Activated CD4-positive, alpha-beta memory T cell treated with anti-CD3 and anti-CD28 coated beads, Interleukin-2, amount 10 ng/mL, durations not matched to agents 7 days and 5 days (primary cell): ENCODE data around the gene USP48. TPM values are rescaled to one million over a fixed set of nuclear protein-coding genes. Genes with fewer than 3 reads are reported as not detected.

Experiments used
- CTCF ChIA-PET: fragments of 350-600 bp; sonication (Branson Sonifier 250); formaldehyde crosslinking; loops from one replicate; lab custom pipeline; 2021; ENCODE audit warnings: antibody characterized with exemption, inconsistent platforms; lab: Charles Lee
- POLR2A ChIA-PET: fragments of 350-600 bp; sonication (Branson Sonifier 250); formaldehyde crosslinking; loops from one replicate; lab custom pipeline; 2021; ENCODE audit warnings: antibody characterized with exemption; lab: Charles Lee
- DNase-seq: peaks from one replicate; pipeline ENCODE4 v3.0.0-alpha.2; 2020
- H3K27ac Mint-ChIP-seq: one replicate; pipeline ENCODE4 v1.8.0; 2021; ENCODE audit warnings: mild to moderate bottlenecking, mixed read lengths
- H3K27me3 Mint-ChIP-seq: one replicate; pipeline ENCODE4 v1.8.0; 2021; ENCODE audit warnings: mixed read lengths
- H3K36me3 Mint-ChIP-seq: one replicate; pipeline ENCODE4 v1.8.0; 2021; ENCODE audit warnings: low read depth, mixed read lengths
- H3K4me1 Mint-ChIP-seq: one replicate; pipeline ENCODE4 v1.8.0; 2021; ENCODE audit warnings: mixed read lengths
- H3K4me3 Mint-ChIP-seq: one replicate; pipeline ENCODE4 v1.8.0; 2021; ENCODE audit warnings: mild to moderate bottlenecking, mixed read lengths
- H3K9me3 Mint-ChIP-seq: one replicate; pipeline ENCODE4 v1.8.0; 2021; ENCODE audit warnings: mixed read lengths
- total RNA-seq, 2 experiments: library from RNA; stranded (reverse); gene quantifications; one replicate each; pipeline ENCODE4 v1.2.3, GENCODE V29; 2021

USP48 gene
- total RNA-seq, 2 experiments from 2014 or later: 80.1 to 81.8 TPM

DNA sequence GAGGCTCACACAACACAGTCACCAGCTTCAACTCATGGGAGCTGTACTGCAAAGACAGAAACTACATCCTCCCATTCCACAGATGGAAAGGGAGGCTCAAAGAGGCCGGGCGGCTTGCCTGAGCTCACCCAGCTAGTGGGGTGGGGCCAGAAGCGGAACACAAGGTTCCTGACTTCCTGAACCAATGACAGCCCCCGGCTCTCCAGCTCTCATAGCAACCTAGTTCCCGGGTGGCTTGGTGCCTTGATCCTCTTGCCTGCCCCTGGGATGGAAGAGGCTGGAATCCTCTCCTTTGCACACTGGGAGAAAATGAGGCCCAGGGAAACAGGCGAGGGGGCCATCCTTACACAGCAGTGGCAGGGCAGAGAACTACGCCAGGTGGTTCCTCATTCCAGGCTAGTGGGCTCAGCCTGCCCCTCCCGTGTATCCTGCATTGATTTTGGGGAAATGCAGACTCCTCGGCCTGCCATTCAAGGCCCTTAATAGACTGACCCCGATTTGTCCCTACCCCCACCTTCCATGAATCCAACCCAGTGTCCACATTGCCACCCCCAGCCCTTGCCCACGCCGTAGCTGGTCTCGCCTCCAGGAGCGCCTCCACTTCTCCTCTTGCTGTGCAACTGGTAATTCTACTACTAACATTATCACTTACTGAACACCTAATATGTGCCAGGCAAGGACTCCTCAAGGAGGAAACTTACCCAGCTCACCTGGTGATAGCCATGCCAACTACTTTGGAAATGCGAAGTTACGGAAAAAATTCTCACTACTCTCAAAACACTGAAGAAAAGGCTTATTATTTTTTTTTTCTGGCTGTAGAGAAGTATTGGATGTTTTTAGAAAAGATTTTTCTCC is 118.8 kb downstream of the USP48 start:
- no peak overlapping the region for H3K4me3 Mint-ChIP-seq
- no peaks in the 10 kb centered on the region for H3K9me3 Mint-ChIP-seq
- no peak for DNase-seq
- H3K27ac Mint-ChIP-seq: no peak overlapping the region
- H3K36me3 Mint-ChIP-seq: no peaks in the 10 kb centered on the region
- POLR2A ChIA-PET: no interaction called here
- peaks cover 9% of the 10 kb centered on the region for H3K4me1 Mint-ChIP-seq
- H3K27me3 Mint-ChIP-seq: peaks cover 39% of the 10 kb centered on the region
- CTCF ChIA-PET: no interaction called here

GRCh38 chr1:21663248-21663950 is 119.5 kb downstream of the USP48 start:
- no peaks in the 10 kb centered on the region for H3K36me3 Mint-ChIP-seq
- H3K9me3 Mint-ChIP-seq: no peaks in the 10 kb centered on the region
- CTCF ChIA-PET: interaction anchor here (0.7 kb wide), 1 partner anchor 91 kb away, joined by 3 read pairs; no protein-coding TSS in a partner anchor
- H3K4me3 Mint-ChIP-seq: no peak overlapping the region
- H3K27me3 Mint-ChIP-seq: peaks cover 37% of the 10 kb centered on the region
- no peak for DNase-seq
- H3K4me1 Mint-ChIP-seq: peaks cover 9% of the 10 kb centered on the region
- POLR2A ChIA-PET: no interaction called here
- no peak overlapping the region for H3K27ac Mint-ChIP-seq

GRCh38 chr1:21662426-21663247 is 120.3 kb downstream of the USP48 start:
- Mint-ChIP-seq H3K27me3 (peaks cover 29% of the 10 kb centered on the region), H3K27ac (no peak overlapping the region), H3K36me3 (no peaks in the 10 kb centered on the region), H3K9me3 (no peaks in the 10 kb centered on the region), H3K4me3 (no peak overlapping the region), H3K4me1 (peaks cover 9% of the 10 kb centered on the region)
- POLR2A ChIA-PET: no interaction called here
- DNase-seq: no peak
- CTCF ChIA-PET: interaction anchor here (0.7 kb wide), 1 partner anchor 90 kb away, joined by 3 read pairs; no protein-coding TSS in a partner anchor

DNA sequence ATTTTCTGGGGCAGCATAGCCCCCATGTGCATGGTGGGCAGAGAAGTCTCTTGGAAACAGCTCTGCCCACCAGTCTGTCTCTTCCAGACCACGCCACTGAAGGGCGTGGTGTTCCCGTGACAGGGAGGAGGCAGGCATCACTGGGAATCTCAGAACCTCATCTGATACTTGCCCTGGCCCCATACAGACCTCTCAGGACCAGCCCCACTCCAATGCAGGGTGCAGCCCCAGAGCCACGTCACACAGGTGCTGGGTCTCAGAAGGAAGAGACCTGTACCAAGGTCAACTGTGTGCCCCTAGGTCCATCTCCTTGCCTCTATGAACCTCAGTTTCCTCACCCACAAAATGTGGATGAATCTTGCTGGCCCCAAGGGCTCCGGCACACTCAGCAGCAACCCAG is 121.1 kb downstream of the USP48 start:
- Mint-ChIP-seq H3K27me3 (peaks cover 25% of the 10 kb centered on the region), H3K4me3 (no peak overlapping the region), H3K36me3 (no peaks in the 10 kb centered on the region), H3K27ac (no peak overlapping the region), H3K9me3 (no peaks in the 10 kb centered on the region), H3K4me1 (peaks cover 9% of the 10 kb centered on the region)
- ChIA-PET POLR2A (no interaction called here), CTCF (no interaction called here)
- DNase-seq: no peak

GRCh38 chr1:21659924-21660326 is 123.0 kb downstream of the USP48 start:
- Mint-ChIP-seq H3K27ac (no peak overlapping the region), H3K27me3 (peaks cover 22% of the 10 kb centered on the region), H3K36me3 (no peaks in the 10 kb centered on the region), H3K4me1 (peaks cover 7% of the 10 kb centered on the region), H3K4me3 (no peak overlapping the region), H3K9me3 (no peaks in the 10 kb centered on the region)
- ChIA-PET POLR2A (no interaction called here), CTCF (interaction anchor here (0.5 to 1.5 kb wide), 5 partner anchors 12 to 111 kb away, joined by 3 read pairs; no protein-coding TSS in a partner anchor)
- no peak for DNase-seq

- Mint-ChIP-seq H3K9me3 (no peaks in the 10 kb centered on the region), H3K36me3 (no peaks in the 10 kb centered on the region), H3K4me3 (peak overlapping the region; percentile 32), H3K4me1 (peaks cover 5% of the 10 kb centered on the region), H3K27ac (no peak overlapping the region), H3K27me3 (peaks cover 22% of the 10 kb centered on the region)
- DNase-seq: peak; percentile 83
- POLR2A ChIA-PET: no interaction called here
- CTCF ChIA-PET: interaction anchor here (0.5 to 1.5 kb wide), 8 partner anchors 13 to 558 kb away, joined by 3 read pairs; no protein-coding TSS in a partner anchor
Measured at GRCh38 chr1:21659099-21659923, 123.6 kb downstream of the USP48 start.

DNA sequence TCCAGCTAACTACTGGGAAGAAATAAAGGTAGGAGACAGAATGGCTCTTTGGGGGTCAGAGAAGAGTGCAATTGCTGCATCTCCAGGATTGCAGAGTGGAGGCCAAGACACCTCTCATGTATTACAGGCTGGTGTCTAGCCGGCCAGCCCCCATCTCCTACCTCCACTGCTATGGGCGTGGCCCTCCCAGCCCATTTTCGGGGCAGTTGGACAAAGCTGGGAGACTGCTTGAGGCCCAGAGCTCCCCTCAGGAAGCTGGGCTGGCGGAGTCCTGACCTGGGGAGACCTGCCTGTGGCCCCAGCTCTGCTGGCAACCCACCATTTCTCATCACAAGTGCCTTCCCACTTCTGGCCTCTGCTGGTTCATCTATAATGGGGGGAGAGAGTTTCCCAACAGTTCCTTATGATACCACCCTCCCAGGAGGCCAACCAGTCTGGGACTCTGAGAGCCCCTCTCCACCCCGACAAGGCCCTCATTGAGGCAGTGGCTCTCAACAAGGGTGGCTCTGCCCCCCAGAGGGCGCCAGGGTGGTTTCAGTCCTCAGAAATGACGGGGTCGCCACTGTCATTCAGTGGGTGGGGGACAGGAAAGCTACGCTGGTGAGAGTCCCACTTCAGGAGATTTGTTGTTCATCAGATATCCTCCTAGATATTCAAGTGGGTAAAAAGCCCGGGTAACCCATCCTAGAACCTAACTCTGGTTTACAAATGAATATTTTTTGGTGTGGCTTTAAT is 125.3 kb downstream of the USP48 start:
- Mint-ChIP-seq H3K27me3 (peaks cover 29% of the 10 kb centered on the region), H3K9me3 (no peaks in the 10 kb centered on the region), H3K27ac (no peak overlapping the region), H3K4me3 (no peak overlapping the region), H3K4me1 (peaks cover 7% of the 10 kb centered on the region), H3K36me3 (no peaks in the 10 kb centered on the region)
- CTCF ChIA-PET: interaction anchor here (0.6 to 1.3 kb wide), 2 partner anchors 10 to 613 kb away, joined by 3 read pairs; no protein-coding TSS in a partner anchor
- POLR2A ChIA-PET: no interaction called here
- no peak for DNase-seq

GRCh38 chr1:21655748-21656147 is 127.2 kb downstream of the USP48 start:
- Mint-ChIP-seq H3K4me3 (no peak overlapping the region), H3K4me1 (peaks cover 20% of the 10 kb centered on the region), H3K9me3 (no peaks in the 10 kb centered on the region), H3K27me3 (peaks cover 34% of the 10 kb centered on the region), H3K27ac (no peak overlapping the region), H3K36me3 (no peaks in the 10 kb centered on the region)
- ChIA-PET POLR2A (no interaction called here), CTCF (no interaction called here)
- DNase-seq: no peak

GRCh38 chr1:21655259-21655658 is 127.7 kb downstream of the USP48 start:
- H3K4me1 Mint-ChIP-seq: peaks cover 21% of the 10 kb centered on the region
- ChIA-PET POLR2A (no interaction called here), CTCF (no interaction called here)
- H3K9me3 Mint-ChIP-seq: no peaks in the 10 kb centered on the region
- H3K27me3 Mint-ChIP-seq: peaks cover 30% of the 10 kb centered on the region
- DNase-seq: no peak
- H3K36me3 Mint-ChIP-seq: no peaks in the 10 kb centered on the region
- no peak overlapping the region for H3K27ac Mint-ChIP-seq
- no peak overlapping the region for H3K4me3 Mint-ChIP-seq

DNA sequence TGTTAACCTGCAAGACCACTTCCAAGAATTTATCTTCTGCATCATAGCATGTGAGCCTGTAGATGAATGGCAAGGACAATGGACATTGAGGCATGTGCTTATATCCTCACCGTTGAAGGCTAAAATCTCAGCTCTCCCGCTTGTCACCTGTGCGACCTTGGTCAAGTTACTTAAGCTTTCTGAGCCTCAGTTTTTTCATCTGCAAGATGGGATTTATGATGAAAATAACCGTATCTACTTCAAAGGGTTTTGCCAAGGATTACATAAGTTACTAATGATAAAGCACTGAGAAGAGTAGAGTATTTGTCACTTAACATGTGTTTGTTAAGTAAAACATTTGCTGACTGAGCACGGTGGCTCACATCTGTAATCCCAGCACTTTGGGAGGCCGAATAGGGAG is 128.7 kb downstream of the USP48 start:
- H3K4me1 Mint-ChIP-seq: peaks cover 15% of the 10 kb centered on the region
- no peaks in the 10 kb centered on the region for H3K36me3 Mint-ChIP-seq
- no peak overlapping the region for H3K4me3 Mint-ChIP-seq
- peaks cover 28% of the 10 kb centered on the region for H3K27me3 Mint-ChIP-seq
- CTCF ChIA-PET: no interaction called here
- H3K9me3 Mint-ChIP-seq: no peaks in the 10 kb centered on the region
- no peak overlapping the region for H3K27ac Mint-ChIP-seq
- POLR2A ChIA-PET: no interaction called here
- no peak for DNase-seq

DNA sequence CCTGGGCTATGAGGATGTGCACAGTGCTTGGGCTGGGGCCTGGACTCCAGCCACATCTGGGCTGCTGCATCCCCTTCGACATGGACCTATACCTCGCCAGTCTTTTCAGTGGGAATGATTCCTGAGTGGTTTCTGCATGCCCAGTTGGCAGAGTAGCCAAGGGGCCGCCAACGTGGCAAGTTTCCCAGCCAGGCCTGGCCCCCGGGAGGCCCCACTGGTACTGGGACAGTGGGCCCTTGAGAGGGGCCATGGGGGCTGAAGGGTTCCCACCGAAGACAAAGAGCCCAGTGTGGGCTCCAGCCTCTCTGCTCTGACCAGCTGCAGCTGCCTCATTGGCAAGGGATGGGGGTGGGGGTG is 129.2 kb downstream of the USP48 start:
- CTCF ChIA-PET: no interaction called here
- no peak overlapping the region for H3K4me3 Mint-ChIP-seq
- peaks cover 31% of the 10 kb centered on the region for H3K27me3 Mint-ChIP-seq
- POLR2A ChIA-PET: no interaction called here
- no peaks in the 10 kb centered on the region for H3K9me3 Mint-ChIP-seq
- H3K4me1 Mint-ChIP-seq: peaks cover 15% of the 10 kb centered on the region
- no peak for DNase-seq
- H3K36me3 Mint-ChIP-seq: no peaks in the 10 kb centered on the region
- H3K27ac Mint-ChIP-seq: no peak overlapping the region
